Fibroblast of upper back skin (primary cell): ENCODE measurements around the gene PDXK.

Source experiments
- DNase-seq: peaks from one replicate; pipeline ENCODE4 v3.0.0-alpha.2; 2013

Gene PDXK

DNA sequence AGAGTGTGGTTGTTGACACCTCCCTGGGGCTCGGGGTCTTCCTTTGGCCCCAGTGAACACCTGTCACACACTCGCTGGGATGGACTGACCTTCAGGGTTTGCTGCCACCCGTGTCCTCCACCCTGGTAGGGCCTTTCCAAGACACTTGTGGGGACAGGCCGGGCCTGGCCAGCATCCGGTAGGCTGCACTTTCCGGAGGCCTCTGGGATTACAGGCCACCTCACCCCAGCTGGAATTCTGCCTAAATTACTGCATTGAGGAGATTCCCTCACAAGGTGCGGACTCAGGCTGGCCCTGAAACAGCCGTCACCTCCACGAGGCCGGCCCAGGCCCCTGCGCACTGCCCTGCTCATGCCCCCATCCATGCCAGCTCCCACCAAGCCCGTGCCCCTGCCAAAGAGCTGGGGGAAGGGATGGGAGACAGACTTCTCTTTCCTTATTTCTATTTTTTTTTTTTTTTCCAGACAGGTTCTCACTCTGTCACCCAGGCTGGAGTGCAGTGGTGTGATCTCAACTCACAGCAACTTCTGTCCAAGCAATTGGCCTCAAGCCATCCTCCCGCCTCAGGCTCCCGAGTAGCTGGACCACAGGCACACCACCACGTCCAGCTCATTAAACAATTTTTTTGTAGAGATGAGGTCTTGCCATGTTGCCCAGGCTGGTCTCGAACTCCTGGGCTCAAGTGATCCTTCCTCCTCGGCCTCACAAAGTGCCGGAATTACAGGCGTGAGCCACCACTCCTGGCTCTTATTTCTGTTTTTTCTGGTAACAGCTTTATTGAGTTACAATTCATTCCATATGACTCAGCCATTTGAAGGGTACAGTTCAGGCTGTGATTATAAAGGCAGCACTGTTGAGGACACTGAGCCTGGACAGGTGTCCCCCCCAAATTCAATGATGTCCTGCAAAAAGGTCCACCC lies 45.9 kb downstream of the PDXK start:
- no peak for DNase-seq

- no peak for DNase-seq
These were observed 48.0 kb downstream of the PDXK start for GRCh38 chr21:43766734-43767497.

DNA sequence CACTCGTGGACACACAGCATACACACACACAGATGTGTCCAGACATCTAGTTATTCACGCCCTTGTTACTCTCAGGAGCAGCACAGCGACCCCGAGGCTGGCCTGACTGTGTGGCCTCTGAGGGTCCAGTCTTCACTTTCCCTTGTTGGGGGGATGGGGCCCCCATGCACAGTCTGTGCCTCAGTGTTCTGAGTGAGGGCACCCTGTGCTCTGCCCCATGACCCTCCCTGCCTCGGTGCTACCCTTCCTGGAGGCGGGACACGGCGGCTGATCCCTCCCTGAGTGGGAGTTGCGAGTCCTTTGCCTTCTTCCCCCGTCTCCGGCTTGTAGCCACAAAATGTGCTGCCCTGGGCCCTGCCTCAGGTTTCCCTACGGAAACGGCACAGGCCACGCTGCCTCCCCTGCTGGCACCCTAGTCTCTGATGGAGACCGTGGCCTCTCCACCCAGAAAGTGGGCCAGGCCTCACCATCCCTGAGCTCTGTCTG lies 48.6 kb downstream of the PDXK start:
- DNase-seq = no peak

GRCh38 chr21:43767984-43768867 lies 49.3 kb downstream of the PDXK start:
- peak; percentile 72 for DNase-seq

GRCh38 chr21:43768868-43769167 lies 49.9 kb downstream of the PDXK start:
- DNase-seq = no peak

GRCh38 chr21:43769325-43769958 lies 50.5 kb downstream of the PDXK start:
- DNase-seq = no peak

GRCh38 chr21:43770066-43770655 lies 51.2 kb downstream of the PDXK start:
- no peak for DNase-seq

- DNase-seq = no peak
These were observed 52.3 kb downstream of the PDXK start for GRCh38 chr21:43771199-43771675.

- no peak for DNase-seq
These were observed 52.9 kb downstream of the PDXK start for GRCh38 chr21:43771698-43772424.

- DNase-seq = no peak
These were observed 53.5 kb downstream of the PDXK start for GRCh38 chr21:43772425-43772821.

DNA sequence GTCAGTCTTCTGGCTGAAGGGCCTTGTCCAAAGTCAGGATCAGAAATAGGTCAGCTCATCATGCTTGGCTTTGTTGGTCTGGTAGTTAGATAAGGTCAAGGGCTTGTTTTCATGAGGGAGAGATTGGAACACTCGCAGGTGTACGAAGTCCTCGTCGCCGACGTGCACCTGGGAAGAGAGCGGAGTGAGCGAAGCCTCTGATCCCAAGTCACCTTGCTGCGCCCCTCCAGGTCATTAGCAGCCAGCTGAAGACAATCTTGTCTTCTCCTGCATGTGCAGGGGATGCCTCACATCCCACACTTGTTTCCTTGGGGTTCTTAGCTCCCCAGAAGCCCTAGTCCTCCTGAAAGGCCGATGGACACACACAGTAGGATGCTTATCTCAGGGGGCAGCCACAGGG lies 55.2 kb downstream of the PDXK start:
- DNase-seq = no peak

DNA sequence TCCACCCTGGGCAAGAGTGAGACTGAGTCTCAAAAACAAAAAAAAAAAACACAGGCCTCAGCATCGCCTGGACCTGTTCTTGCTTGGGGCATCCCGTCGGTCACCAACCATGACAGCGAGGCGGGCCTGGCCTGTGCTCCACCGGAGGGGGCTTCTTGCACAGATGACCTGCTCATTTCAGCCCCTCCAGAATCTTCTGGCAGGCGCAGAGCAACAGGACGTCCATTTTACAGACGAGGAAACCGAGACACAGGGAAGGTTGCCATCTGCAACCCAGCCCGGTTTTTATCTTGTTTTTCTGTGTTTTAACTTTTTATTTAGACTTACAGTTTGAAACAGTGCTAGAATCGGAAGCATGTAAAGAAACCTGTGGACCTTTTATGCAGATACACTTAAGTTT lies 56.3 kb downstream of the PDXK start:
- no peak for DNase-seq

GRCh38 chr21:43775795-43776430 lies 57.0 kb downstream of the PDXK start, which contains the start of gene CSTB:
Gene CSTB (minus strand): TSS chr21:43776308. CDS start chr21:43776269, 39 bp downstream.
- DNase-seq = peak; percentile 50

GRCh38 chr21:43777953-43778352 lies 59.0 kb downstream of the PDXK start:
- DNase-seq = no peak

GRCh38 chr21:43778469-43779335 lies 59.8 kb downstream of the PDXK start:
- DNase-seq = peak; percentile 10

DNA sequence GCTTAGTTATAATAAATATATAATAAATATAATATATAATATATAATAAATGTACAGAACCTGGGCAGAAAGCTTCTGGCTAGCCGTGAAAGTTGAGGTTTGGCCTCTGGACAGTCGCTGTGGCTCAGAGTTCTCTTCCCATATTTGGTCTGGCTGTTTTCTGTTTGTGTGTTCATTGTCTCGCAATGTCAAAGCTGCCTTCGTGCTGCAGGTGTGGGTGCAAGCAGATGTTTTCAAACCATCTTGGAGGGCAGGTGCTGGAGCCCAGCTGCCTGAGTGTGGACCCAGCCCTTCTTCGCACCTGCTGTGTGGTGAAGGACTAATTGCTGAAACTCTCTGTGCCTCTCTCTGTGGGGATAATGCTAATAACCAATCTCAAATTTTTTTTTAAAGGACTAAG lies 60.7 kb downstream of the PDXK start:
- no peak for DNase-seq

DNA sequence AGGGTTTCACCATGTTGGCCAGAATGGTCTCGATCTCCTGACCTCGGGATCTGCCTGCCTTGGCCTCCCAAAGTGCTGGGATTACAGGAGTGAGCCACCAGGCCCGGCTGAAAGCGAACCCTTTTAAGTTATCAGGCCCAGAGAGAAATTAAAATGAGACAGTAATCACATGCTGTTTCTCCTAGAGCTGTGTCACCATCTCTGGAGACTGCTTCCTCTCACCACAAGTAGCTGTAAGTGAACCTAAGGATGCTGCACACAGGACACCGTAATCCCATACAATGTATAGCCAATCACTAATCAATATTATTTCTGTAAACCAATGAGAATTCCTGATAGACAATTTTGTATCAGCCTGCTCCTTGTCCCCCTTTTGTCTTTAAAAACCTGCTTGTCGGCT lies 62.9 kb downstream of the PDXK start:
- DNase-seq = no peak

GRCh38 chr21:43782431-43783097 lies 63.6 kb downstream of the PDXK start:
- no peak for DNase-seq

- DNase-seq = no peak
These were observed 64.3 kb downstream of the PDXK start for GRCh38 chr21:43783098-43783700.
